H9 (cell line): Measurements from ENCODE around the gene ASTN2. TPM values are rescaled to one million over a fixed set of nuclear protein-coding genes. Genes with fewer than 3 reads are reported as not detected.

Experiments
- DNase-seq: peaks from one replicate; pipeline ENCODE4 v3.0.0-alpha.2; 2017
- H2AFZ ChIP-seq: one replicate; pipeline ENCODE4 v1.6.1; 2013; ENCODE audit warnings: mild to moderate bottlenecking, low read length, control low read depth, moderate library complexity
- H2AK5ac ChIP-seq: 2 replicates; pipeline ENCODE4 v1.6.1; 2013; ENCODE audit warnings: low read length, control low read depth, mixed read lengths; ENCODE audit not compliant: insufficient read length
- H2BK120ac ChIP-seq: one replicate; pipeline ENCODE4 v1.6.1; 2013; ENCODE audit warnings: low read depth, mild to moderate bottlenecking, low read length, control low read depth, inconsistent platforms; ENCODE audit not compliant: poor library complexity, severe bottlenecking
- H2BK12ac ChIP-seq: 2 replicates; pipeline ENCODE4 v1.6.1; 2013; ENCODE audit warnings: low read length, control low read depth, mixed read lengths, low read depth; ENCODE audit not compliant: insufficient read length
- H2BK15ac ChIP-seq: 2 replicates; pipeline ENCODE4 v1.6.1; 2013; ENCODE audit warnings: low read depth, low read length, control low read depth
- H2BK20ac ChIP-seq: one replicate; pipeline ENCODE4 v1.6.1; 2013; ENCODE audit warnings: low read depth, mild to moderate bottlenecking, low read length, control low read depth, inconsistent platforms; ENCODE audit not compliant: poor library complexity, severe bottlenecking
- H2BK5ac ChIP-seq: 2 replicates; pipeline ENCODE4 v1.6.1; 2013; ENCODE audit warnings: low read length, control low read depth, mixed read lengths; ENCODE audit not compliant: insufficient read length
- H3K14ac ChIP-seq: 2 replicates; pipeline ENCODE4 v1.6.1; 2013; ENCODE audit warnings: low read length, control low read depth; ENCODE audit not compliant: insufficient read depth
- H3K18ac ChIP-seq: 2 replicates; pipeline ENCODE4 v1.6.1; 2013; ENCODE audit warnings: low read depth, mild to moderate bottlenecking, mixed read lengths, low read length, control low read depth; ENCODE audit not compliant: insufficient read length
- H3K23ac ChIP-seq: 2 replicates; pipeline ENCODE4 v1.6.1; 2013; ENCODE audit warnings: low read length, control low read depth, mixed read lengths, low read depth; ENCODE audit not compliant: insufficient read length
- H3K23me2 ChIP-seq: 2 replicates; pipeline ENCODE4 v1.6.1; 2013; ENCODE audit warnings: low read depth, mild to moderate bottlenecking, mixed read lengths, low read length, control low read depth; ENCODE audit not compliant: insufficient read length, poor library complexity, severe bottlenecking
- H3K27ac ChIP-seq: 2 replicates; pipeline ENCODE4 v1.5.1; 2013; ENCODE audit warnings: low read length, control low read depth, mixed read lengths, low read depth; ENCODE audit not compliant: insufficient read length
- H3K27me3 ChIP-seq: 2 replicates; pipeline ENCODE4 v1.6.1; 2013; ENCODE audit warnings: low read length, control low read depth, inconsistent platforms; ENCODE audit not compliant: insufficient read depth
- H3K4ac ChIP-seq: 2 replicates; pipeline ENCODE4 v1.6.1; 2013; ENCODE audit warnings: low read depth, mild to moderate bottlenecking, control low read depth, inconsistent platforms, low read length, moderate library complexity
- H3K4me1 ChIP-seq: 2 replicates; pipeline ENCODE4 v1.6.1; 2013; ENCODE audit warnings: low read length, control low read depth, inconsistent platforms; ENCODE audit not compliant: insufficient read depth
- H3K4me2 ChIP-seq: 2 replicates; pipeline ENCODE4 v1.6.1; 2013; ENCODE audit warnings: low read length, control low read depth, mixed read lengths; ENCODE audit not compliant: insufficient read length, insufficient read depth
- H3K56ac ChIP-seq: 2 replicates; pipeline ENCODE4 v1.6.1; 2013; ENCODE audit warnings: low read depth, mild to moderate bottlenecking, mixed read lengths, low read length, control low read depth; ENCODE audit not compliant: insufficient read length
- H3K79me1 ChIP-seq: 2 replicates; pipeline ENCODE4 v1.6.1; 2013; ENCODE audit warnings: low read depth, mild to moderate bottlenecking, moderate library complexity, low read length, control low read depth, inconsistent platforms; ENCODE audit not compliant: insufficient read depth, poor library complexity, severe bottlenecking
- H3K79me2 ChIP-seq: 2 replicates; pipeline ENCODE4 v1.6.1; 2013; ENCODE audit warnings: low read length, control low read depth, inconsistent platforms; ENCODE audit not compliant: insufficient read depth
- H3K9ac ChIP-seq: 2 replicates; pipeline ENCODE4 v1.6.1; 2013; ENCODE audit warnings: low read length, control low read depth, mixed read lengths; ENCODE audit not compliant: insufficient read length; ENCODE audit errors: extremely low read depth
- H3K9me3 ChIP-seq: one replicate; pipeline ENCODE4 v1.6.1; 2013; ENCODE audit warnings: low read depth, low read length, inconsistent platforms; ENCODE audit not compliant: control insufficient read depth
- H3T11ph ChIP-seq: one replicate; pipeline ENCODE4 v1.6.1; 2013; ENCODE audit warnings: mild to moderate bottlenecking, low read length, control low read depth, inconsistent platforms
- H4K20me1 ChIP-seq: one replicate; pipeline ENCODE4 v1.6.1; 2013; ENCODE audit not compliant: control insufficient read depth, insufficient read length, insufficient read depth
- H4K5ac ChIP-seq: 2 replicates; pipeline ENCODE4 v1.6.1; 2013; ENCODE audit warnings: low read depth, mild to moderate bottlenecking, mixed read lengths, low read length, control low read depth; ENCODE audit not compliant: insufficient read length
- H4K8ac ChIP-seq: replicated peaks from 2 replicates; pipeline ENCODE4 v1.6.1; 2013; ENCODE audit warnings: low read length, control low read depth, mixed read lengths, low read depth; ENCODE audit not compliant: insufficient read length
- H4K91ac ChIP-seq: 2 replicates; pipeline ENCODE4 v1.6.1; 2013; ENCODE audit warnings: low read depth, mild to moderate bottlenecking, moderate library complexity, mixed read lengths, low read length, control low read depth; ENCODE audit not compliant: insufficient read length
- H3K27ac Mint-ChIP-seq, 3 experiments: 2 replicates in 2 of 3; 3 replicates in 1 of 3; pipeline ENCODE4 v1.8.0; 2020 to 2021; ENCODE audit warnings: mixed read lengths in 3 of 3, mild to moderate bottlenecking in 1 of 3, moderate library complexity in 1 of 3
- H3K27me3 Mint-ChIP-seq: 2 replicates; pipeline ENCODE4 v1.8.0; 2021; ENCODE audit warnings: low read depth, mild to moderate bottlenecking, moderate library complexity, mixed read lengths
- H3K36me3 Mint-ChIP-seq, 3 experiments: 2 replicates in 2 of 3; 3 replicates in 1 of 3; pipeline ENCODE4 v1.8.0; 2020 to 2021; ENCODE audit warnings: low read depth in 3 of 3, mixed read lengths in 3 of 3; ENCODE audit not compliant: insufficient read depth in 1 of 3
- H3K4me1 Mint-ChIP-seq, 2 experiments: 2 replicates each; pipeline ENCODE4 v1.8.0; 2020; ENCODE audit warnings: mixed read lengths in 2 of 2
- H3K4me3 Mint-ChIP-seq, 2 experiments: 2 replicates in 1 of 2; 3 replicates in 1 of 2; pipeline ENCODE4 v1.8.0; 2020 to 2021; ENCODE audit warnings: mild to moderate bottlenecking in 2 of 2, mixed read lengths in 2 of 2, moderate library complexity in 1 of 2
- H3K9me3 Mint-ChIP-seq, 2 experiments: 2 replicates in 1 of 2; 3 replicates in 1 of 2; pipeline ENCODE4 v1.8.0; 2020; ENCODE audit warnings: mild to moderate bottlenecking in 2 of 2, mixed read lengths in 2 of 2, moderate library complexity in 1 of 2
- CTCF ChIP-seq: fragments of 200-600 bp; sonication (generic); conservative IDR thresholded peaks from 3 replicates; pipeline ENCODE4 v1.8.0; 2021; ENCODE audit warnings: antibody characterized with exemption, mild to moderate bottlenecking
- WGBS: extraction: QIAGEN DNeasy Blood & Tissue Kit; methylation state at CpG from one replicate; pipeline ENCODE4 v1.1.7; 2013; ENCODE audit warnings: missing lambda C conversion rate, low lambda C conversion rate, mixed read lengths; ENCODE audit not compliant: insufficient read length; ENCODE audit errors: extremely low coverage; 5-methylcytosine and 5-hydroxymethylcytosine counted together
- total RNA-seq: library from RNA; stranded (reverse); gene quantifications from 2 replicates; pipeline ENCODE4 v1.2.1, GENCODE V29; 2021

ASTN2 gene
- total RNA-seq, 1 experiment from 2014 or later, result 9.7 TPM

- H2BK12ac ChIP-seq, result no peak overlapping the region
- H3K27me3 ChIP-seq, result no peaks in the 10 kb centered on the region; the same call in 1 of the 2 replicates
- H3K23ac ChIP-seq, result no peak overlapping the region
- H3K18ac ChIP-seq, result no peak overlapping the region
- H4K5ac ChIP-seq, result no peak overlapping the region
- H3K23me2 ChIP-seq, result no peaks in the 10 kb centered on the region
- H3K56ac ChIP-seq, result no peak overlapping the region
- no peak overlapping the region for H3K4ac ChIP-seq
- H2BK15ac ChIP-seq, result no peak overlapping the region
- H4K8ac ChIP-seq, result no peak overlapping the region
- H2AFZ ChIP-seq, result no peak overlapping the region
- no peak for TF ChIP-seq CTCF
- H3K79me1 ChIP-seq, result no peaks in the 10 kb centered on the region
- no peak overlapping the region for H2AK5ac ChIP-seq
- no peak overlapping the region for H2BK120ac ChIP-seq
- no peak overlapping the region for H3K27ac ChIP-seq
- no peak for DNase-seq
- no peaks in the 10 kb centered on the region for H3K9me3 ChIP-seq
- Mint-ChIP-seq H3K9me3 (no peaks in the 10 kb centered on the region), H3K27ac (peak overlapping the region in 1 of 3 experiments; percentile 85; a peak in 1 of 7 replicates), H3K4me1 (peaks cover 18 to 23% of the 10 kb centered on the region in 2 experiments), H3K4me3 (no peak overlapping the region), H3K36me3 (no peaks in the 10 kb centered on the region), H3K27me3 (peaks cover 7% of the 10 kb centered on the region)
- H4K20me1 ChIP-seq, result no peaks in the 10 kb centered on the region
- no peak overlapping the region for H2BK20ac ChIP-seq
- no peak overlapping the region for H3K4me2 ChIP-seq
- H3K4me1 ChIP-seq, result peaks cover 4% of the 10 kb centered on the region
- no peak overlapping the region for H3K14ac ChIP-seq
- no CpG with 5 or more reads among the region's 8 CpGs for WGBS
- H4K91ac ChIP-seq, result no peak overlapping the region
- H3T11ph ChIP-seq, result no peak overlapping the region
- no peaks in the 10 kb centered on the region for H3K79me2 ChIP-seq
- no peak overlapping the region for H3K9ac ChIP-seq
- no peak overlapping the region for H2BK5ac ChIP-seq
These were observed 678.3 kb downstream of the ASTN2 start for GRCh38 chr9:116736399-116737151.
